HG02981 (cell line): Measurements from ENCODE around the gene NFASC.

ENCODE experiments used
- ATAC-seq: cut with Tn5 transposase; IDR thresholded peaks from one replicate; pipeline ENCODE4 v1.9.1; 2021; ENCODE audit warnings: mild to moderate bottlenecking, moderate library complexity; ENCODE audit not compliant: unreplicated experiment

Gene NFASC

GRCh38 chr1:204870160-204870912 is at the start of gene NFASC:
TSS of gene NFASC (plus strand) at chr1:204870862. CDS start at chr1:204944316, 73,454 bp downstream.
- no peak for ATAC-seq

- no peak for ATAC-seq
Observed at GRCh38 chr1:204821476-204821875, 49.2 kb upstream of the NFASC start.

- no peak for ATAC-seq
Observed at GRCh38 chr1:204821924-204822323, 48.7 kb upstream of the NFASC start.

- no peak for ATAC-seq
Observed at GRCh38 chr1:204826970-204827369, 43.7 kb upstream of the NFASC start.

GRCh38 chr1:204828352-204828850 is 42.3 kb upstream of the NFASC start:
- ATAC-seq: no peak

- no peak for ATAC-seq
Observed at GRCh38 chr1:204829133-204829825, 41.4 kb upstream of the NFASC start.

GRCh38 chr1:204830747-204831146 is 39.9 kb upstream of the NFASC start:
- no peak for ATAC-seq

- ATAC-seq: no peak
Observed at GRCh38 chr1:204831186-204831585, 39.5 kb upstream of the NFASC start.

- ATAC-seq: no peak
Observed at GRCh38 chr1:204834336-204834735, 36.3 kb upstream of the NFASC start.

- no peak for ATAC-seq
Observed at GRCh38 chr1:204834752-204835151, 35.9 kb upstream of the NFASC start.

GRCh38 chr1:204835737-204836136 is 34.9 kb upstream of the NFASC start:
- no peak for ATAC-seq

GRCh38 chr1:204836856-204837255 is 33.8 kb upstream of the NFASC start:
- no peak for ATAC-seq

GRCh38 chr1:204837440-204838084 is 33.1 kb upstream of the NFASC start:
- no peak for ATAC-seq

- ATAC-seq: no peak
Observed at GRCh38 chr1:204841316-204841715, 29.3 kb upstream of the NFASC start.

GRCh38 chr1:204841798-204842197 is 28.9 kb upstream of the NFASC start:
- no peak for ATAC-seq

GRCh38 chr1:204842369-204842768 is 28.3 kb upstream of the NFASC start:
- ATAC-seq: no peak

GRCh38 chr1:204842892-204843291 is 27.8 kb upstream of the NFASC start:
- no peak for ATAC-seq

- ATAC-seq: no peak
Observed at GRCh38 chr1:204846546-204846945, 24.1 kb upstream of the NFASC start.

- ATAC-seq: no peak
Observed at GRCh38 chr1:204848579-204848978, 22.1 kb upstream of the NFASC start.

GRCh38 chr1:204852854-204853253 is 17.8 kb upstream of the NFASC start:
- no peak for ATAC-seq

- no peak for ATAC-seq
Observed at GRCh38 chr1:204853436-204853835, 17.2 kb upstream of the NFASC start.

- ATAC-seq: no peak
Observed at GRCh38 chr1:204854286-204854685, 16.4 kb upstream of the NFASC start.
